H1 (cell line): ENCODE data around the gene GH1. TPM values are rescaled to one million over a fixed set of nuclear protein-coding genes. Genes with fewer than 3 reads are reported as not detected.
"Not testable (repeated sequence)": the region's sequence is repeated elsewhere in the genome, so short reads cannot be mapped to it uniquely, and the experiment has no call there.

Source experiments
- CTCF ChIA-PET: fragments of 300-600 bp; sonication (Branson Sonifier 250); formaldehyde crosslinking; loops from one replicate; lab custom pipeline; 2021; ENCODE audit not compliant: partially characterized antibody; lab: Charles Lee
- POLR2A ChIA-PET: fragments of 300-600 bp; sonication (Branson Sonifier 250); formaldehyde crosslinking; loops from one replicate; lab custom pipeline; 2021; ENCODE audit warnings: inconsistent platforms; ENCODE audit not compliant: partially characterized antibody; lab: Charles Lee
- DNase-seq, 2 experiments: peaks; one replicate each; pipeline versions ENCODE4 v3.0.0 to v3.0.0-alpha.2; 2010 to 2022; ENCODE audit warnings: low spot score in 2 of 2, low read depth in 1 of 2, mixed read lengths in 1 of 2
- FAIRE-seq: peaks from 2 replicates; lab custom pipeline; 2011; peaks lifted over from hg19 to GRCh38; lab: Jason Lieb, UNC
- H2AFZ ChIP-seq: 2 replicates; pipeline ENCODE4 v1.8.1; 2012; ENCODE audit warnings: low read length, inconsistent platforms
- H2AK5ac ChIP-seq: 2 replicates; pipeline ENCODE4 v1.6.1; 2013; ENCODE audit warnings: low read depth, low read length
- H2BK120ac ChIP-seq: replicated peaks from 2 replicates; pipeline ENCODE3; 2013; ENCODE audit warnings: low read depth, low read length, inconsistent platforms
- H2BK12ac ChIP-seq: 2 replicates; pipeline ENCODE4 v1.6.1; 2013; ENCODE audit warnings: low read depth, low read length
- H2BK15ac ChIP-seq: 2 replicates; pipeline ENCODE4 v1.6.1; 2013; ENCODE audit warnings: low read length
- H2BK20ac ChIP-seq: 2 replicates; pipeline ENCODE4 v1.6.1; 2013; ENCODE audit warnings: low read length
- H2BK5ac ChIP-seq: 2 replicates; pipeline ENCODE4 v1.6.1; 2013; ENCODE audit warnings: low read depth, low read length
- H3K14ac ChIP-seq: 2 replicates; pipeline ENCODE4 v1.6.1; 2013; ENCODE audit warnings: inconsistent platforms; ENCODE audit not compliant: insufficient read length
- H3K18ac ChIP-seq: 2 replicates; pipeline ENCODE4 v1.6.1; 2013; ENCODE audit warnings: low read length; ENCODE audit errors: extremely low read depth
- H3K23ac ChIP-seq: 2 replicates; pipeline ENCODE4 v1.6.1; 2013; ENCODE audit warnings: inconsistent platforms; ENCODE audit not compliant: insufficient read length
- H3K23me2 ChIP-seq: 2 replicates; pipeline ENCODE4 v1.6.1; 2013; ENCODE audit warnings: low read depth, low read length
- H3K27ac ChIP-seq: 2 replicates; pipeline ENCODE4 v1.6.1; 2011; ENCODE audit warnings: low read depth, low read length, inconsistent platforms
- H3K27me3 ChIP-seq, 4 experiments: replicated peaks in 1 of 4; 1 replicate in 1 of 4; 2 replicates in 3 of 4; pipeline versions ENCODE4 v1.6.1 to v1.8.1; 2011 to 2013; ENCODE audit warnings: low read length in 3 of 4, mild to moderate bottlenecking in 3 of 4, inconsistent platforms in 2 of 4, mixed read lengths in 2 of 4, moderate library complexity in 1 of 4; ENCODE audit not compliant: control insufficient read depth in 3 of 4, insufficient read depth in 3 of 4; ENCODE audit errors: extremely low read depth in 1 of 4
- H3K36me3 ChIP-seq, 4 experiments: 2 replicates each; pipeline versions ENCODE4 v1.6.1 to v1.8.1; 2011 to 2013; ENCODE audit warnings: mild to moderate bottlenecking in 4 of 4, low read length in 3 of 4, moderate library complexity in 2 of 4, control low read depth in 1 of 4, inconsistent platforms in 1 of 4; ENCODE audit not compliant: insufficient read depth in 4 of 4, control insufficient read depth in 2 of 4
- H3K4ac ChIP-seq: replicated peaks from 2 replicates; pipeline ENCODE3; 2013; ENCODE audit warnings: low read length, low read depth, mixed read lengths, inconsistent platforms; ENCODE audit not compliant: insufficient read length
- H3K4me1 ChIP-seq, 4 experiments: replicated peaks in 1 of 4; 1 replicate in 1 of 4; 2 replicates in 3 of 4; pipeline versions ENCODE4 v1.6.1 to v1.8.1; 2011 to 2013; ENCODE audit warnings: low read length in 3 of 4, inconsistent platforms in 2 of 4, mixed read lengths in 1 of 4; ENCODE audit not compliant: insufficient read depth in 4 of 4, control insufficient read depth in 3 of 4
- H3K4me2 ChIP-seq, 2 experiments: 2 replicates each; pipeline versions ENCODE4 v1.6.1 to v1.8.1; 2011 to 2013; ENCODE audit warnings: low read depth in 2 of 2, low read length in 2 of 2, control low read depth in 1 of 2, inconsistent platforms in 1 of 2, mild to moderate bottlenecking in 1 of 2; ENCODE audit not compliant: insufficient read depth in 1 of 2
- H3K4me3 ChIP-seq, 4 experiments: fragments of 200-600, 300-600 bp in 1 of 4; sonication (generic), shearing (Covaris generic), sonication (Bioruptor Twin) in 1 of 4; 2 replicates each; pipeline versions ENCODE4 v1.5.1 to v1.8.1; 2011 to 2016; ENCODE audit warnings: low read length in 4 of 4, low read depth in 3 of 4, control low read depth in 2 of 4, inconsistent platforms in 2 of 4, mild to moderate bottlenecking in 2 of 4, mixed read lengths in 1 of 4, moderate library complexity in 1 of 4; ENCODE audit not compliant: insufficient read depth in 2 of 4; ENCODE audit errors: extremely low read depth in 1 of 4
- H3K56ac ChIP-seq: replicated peaks from 2 replicates; pipeline ENCODE3; 2013; ENCODE audit warnings: low read depth, mild to moderate bottlenecking, mixed read lengths, low read length, inconsistent platforms; ENCODE audit not compliant: insufficient read length
- H3K79me1 ChIP-seq: 2 replicates; pipeline ENCODE4 v1.6.1; 2013; ENCODE audit warnings: low read depth, low read length, control low read depth
- H3K79me2 ChIP-seq, 2 experiments: 2 replicates each; pipeline versions ENCODE4 v1.6.1 to v1.8.1; 2012 to 2013; ENCODE audit warnings: low read length in 2 of 2, mild to moderate bottlenecking in 2 of 2, inconsistent platforms in 1 of 2; ENCODE audit not compliant: insufficient read depth in 2 of 2, control insufficient read depth in 1 of 2
- H3K9ac ChIP-seq, 4 experiments: replicated peaks in 1 of 4; 1 replicate in 1 of 4; 2 replicates in 3 of 4; pipeline versions ENCODE4 v1.6.1 to v1.8.1; 2011 to 2013; ENCODE audit warnings: low read depth in 3 of 4, low read length in 3 of 4, control low read depth in 2 of 4, mild to moderate bottlenecking in 2 of 4, moderate library complexity in 2 of 4, inconsistent platforms in 1 of 4; ENCODE audit errors: extremely low read depth in 1 of 4
- H3K9me3 ChIP-seq, 2 experiments: 2 replicates each; pipeline versions ENCODE4 v1.6.1 to v1.8.1; 2012 to 2013; ENCODE audit warnings: mild to moderate bottlenecking in 2 of 2, moderate library complexity in 2 of 2, control low read depth in 1 of 2, inconsistent platforms in 1 of 2, low read depth in 1 of 2, low read length in 1 of 2, mixed read lengths in 1 of 2; ENCODE audit not compliant: insufficient read depth in 2 of 2
- H4K20me1 ChIP-seq, 2 experiments: replicated peaks in 1 of 2; 2 replicates each; pipeline versions ENCODE3 to v1.8.1; 2011 to 2013; ENCODE audit warnings: inconsistent platforms in 2 of 2, low read length in 2 of 2, mild to moderate bottlenecking in 1 of 2; ENCODE audit not compliant: insufficient read depth in 2 of 2, control insufficient read depth in 1 of 2
- H4K5ac ChIP-seq: 2 replicates; pipeline ENCODE4 v1.6.1; 2013; ENCODE audit warnings: low read length, low read depth, mixed read lengths, inconsistent platforms; ENCODE audit not compliant: insufficient read length
- H4K8ac ChIP-seq: 2 replicates; pipeline ENCODE4 v1.8.0; 2013; ENCODE audit warnings: mild to moderate bottlenecking, moderate library complexity, low read length, inconsistent platforms; ENCODE audit not compliant: insufficient read depth; ENCODE audit errors: extremely low read depth
- H4K91ac ChIP-seq: replicated peaks from 2 replicates; pipeline ENCODE3; 2013; ENCODE audit warnings: low read length, mixed read lengths, inconsistent platforms; ENCODE audit not compliant: insufficient read length
- WGBS, 2 experiments: shearing (Covaris generic) in 1 of 2; methylation state at CpG; one replicate each; pipeline versions ENCODE4 v1.1.6 to v1.1.7; 2013 to 2015; ENCODE audit warnings: low lambda C conversion rate in 2 of 2, mixed read lengths in 2 of 2, inconsistent platforms in 1 of 2, low coverage in 1 of 2, missing lambda C conversion rate in 1 of 2; ENCODE audit not compliant: insufficient replicate concordance in 2 of 2, insufficient coverage in 1 of 2, insufficient read length in 1 of 2; ENCODE audit errors: extremely low coverage in 1 of 2, missing lambda C conversion rate in 1 of 2; 5-methylcytosine and 5-hydroxymethylcytosine counted together
- polyA plus RNA-seq, 7 experiments: library from polyadenylated mRNA; depleted of rRNA in 3 of 7; stranded (reverse) in 5 of 7; unstranded in 2 of 7; fragments of >200 nt in 5 of 7; fragments of 200-250 nt in 2 of 7; gene quantifications; 1 replicate in 5 of 7; 2 replicates in 1 of 7; 4 replicates in 1 of 7; pipeline versions ENCODE4 v1.2.1 to v1.2.3, GENCODE V29; 2011 to 2013; ENCODE audit warnings: missing spikeins in 2 of 7, mixed read lengths in 2 of 7
- total RNA-seq: library from RNA; stranded (reverse); fragmentation: NEBNext Ultra II Directional; extraction: Animal tissue kit (Norgen Biotek cat#: 25700); gene quantifications from 2 replicates; pipeline ENCODE4 v1.2.1, GENCODE V29; 2021

GH1 gene
- total and polyA plus RNA-seq, 2 of the 8 experiments (the other 6 are each of a cell fraction or from before 2014, with no cell fraction given) = 0.41 TPM; not detected in 1

DNA sequence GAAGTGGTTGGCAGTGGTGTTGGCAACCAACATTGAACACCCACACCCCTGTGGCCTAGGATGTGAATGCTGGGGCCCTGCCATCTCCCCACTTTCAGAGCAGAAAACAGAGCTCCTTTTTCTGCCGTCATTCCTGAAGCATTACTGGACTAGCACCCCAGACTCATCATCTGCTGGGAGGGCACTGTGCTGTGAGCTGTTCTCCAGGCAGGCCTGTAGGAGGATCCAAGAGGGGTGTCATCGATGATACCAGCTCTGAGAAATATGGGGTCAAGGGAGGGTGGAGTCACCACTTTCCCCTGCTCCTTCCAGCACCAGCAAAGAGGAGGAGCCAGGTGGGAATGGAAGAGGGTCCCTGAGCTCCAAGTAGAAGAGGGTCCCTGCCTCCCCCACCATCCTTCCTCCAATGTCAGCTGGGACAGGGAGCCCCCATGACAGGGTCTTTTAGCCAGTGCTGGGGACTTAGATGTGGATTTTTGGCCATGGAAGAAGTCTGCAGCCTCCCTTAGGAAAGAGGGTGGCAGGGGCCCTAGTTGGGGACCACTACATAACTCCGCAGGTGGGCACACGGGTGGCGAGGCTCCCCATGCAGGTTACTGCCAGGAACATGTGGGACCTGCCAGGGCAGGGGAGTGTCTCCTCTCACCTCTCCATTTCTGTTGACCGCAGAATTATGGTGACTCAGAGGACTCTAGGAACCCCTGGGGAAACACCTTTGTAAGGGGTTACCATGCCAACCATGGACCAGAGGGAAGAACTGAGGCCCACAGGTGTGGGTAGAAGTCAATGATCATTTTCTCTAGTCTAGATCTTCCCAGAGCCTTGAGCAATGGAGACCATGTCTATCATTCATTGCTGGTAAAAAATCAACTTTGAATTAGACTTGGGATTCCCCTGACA, 19.5 kb downstream of the GH1 start:
- not testable (repeated sequence) for H4K20me1 ChIP-seq, H3K9ac ChIP-seq, H3K9me3 ChIP-seq, H3K4me2 ChIP-seq, H4K91ac ChIP-seq, H3K23me2 ChIP-seq, H2BK120ac ChIP-seq, H4K8ac ChIP-seq, H3K4me1 ChIP-seq, H3K23ac ChIP-seq, H3K56ac ChIP-seq, H2AK5ac ChIP-seq, H4K5ac ChIP-seq, H3K4me3 ChIP-seq, H3K79me2 ChIP-seq, H2AFZ ChIP-seq, H2BK20ac ChIP-seq, H2BK12ac ChIP-seq, DNase-seq, H2BK5ac ChIP-seq, H3K4ac ChIP-seq, H3K27ac ChIP-seq, H3K18ac ChIP-seq, H2BK15ac ChIP-seq, FAIRE-seq, H3K79me1 ChIP-seq, H3K36me3 ChIP-seq, H3K27me3 ChIP-seq, H3K14ac ChIP-seq
- ChIA-PET POLR2A (interaction anchor here (0.8 kb wide), 1 partner anchor 12 kb away, joined by 3 read pairs; the partner anchor contains the start of gene CSHL1), CTCF (interaction anchor here (1.1 to 9.9 kb wide), 10 partner anchors 9 to 235 kb away, joined by 3 to 45 read pairs (median 10); partner anchors contain the start of genes CSHL1 and GH1)
- WGBS, 2 experiments = 94% methylated on average over 6 of the region's 6 CpGs; no CpG with 5 or more reads in 1 of the 2 experiments
